HG03108 (cell line): ENCODE data around the gene MATN1.
"Not testable (repeated sequence)": the region's sequence is repeated elsewhere in the genome, so short reads cannot be mapped to it uniquely, and the experiment has no call there.

ENCODE experiments used
- ATAC-seq: cut with Tn5 transposase; IDR thresholded peaks from one replicate; pipeline ENCODE4 v1.9.1; 2021; ENCODE audit warnings: moderate library complexity; ENCODE audit not compliant: unreplicated experiment

Gene MATN1

GRCh38 chr1:30700528-30701257, 22.7 kb downstream of the MATN1 start:
- ATAC-seq, result no peak

- ATAC-seq, result no peak
These were observed 23.6 kb downstream of the MATN1 start for GRCh38 chr1:30699762-30700161.

- no peak for ATAC-seq
These were observed 24.9 kb downstream of the MATN1 start for GRCh38 chr1:30698401-30698981.

GRCh38 chr1:30697571-30698376, 25.6 kb downstream of the MATN1 start:
- peak; percentile 60 for ATAC-seq

GRCh38 chr1:30696831-30697230, 26.6 kb downstream of the MATN1 start:
- ATAC-seq, result no peak

GRCh38 chr1:30695439-30695841, 27.9 kb downstream of the MATN1 start:
- ATAC-seq, result no peak

GRCh38 chr1:30694280-30695175, 28.9 kb downstream of the MATN1 start:
- ATAC-seq, result no peak

GRCh38 chr1:30693822-30694221, 29.6 kb downstream of the MATN1 start:
- no peak for ATAC-seq

- no peak for ATAC-seq
These were observed 30.0 kb downstream of the MATN1 start for GRCh38 chr1:30693366-30693765.

GRCh38 chr1:30692948-30693301, 30.5 kb downstream of the MATN1 start:
- ATAC-seq, result no peak

- ATAC-seq, result no peak
These were observed 31.0 kb downstream of the MATN1 start for GRCh38 chr1:30692201-30692947.

GRCh38 chr1:30691480-30691879, 31.9 kb downstream of the MATN1 start:
- ATAC-seq, result no peak

GRCh38 chr1:30689901-30690645, 33.3 kb downstream of the MATN1 start:
- no peak for ATAC-seq

GRCh38 chr1:30688920-30689794, 34.2 kb downstream of the MATN1 start:
- no peak for ATAC-seq

- not testable (repeated sequence) for ATAC-seq
These were observed 34.9 kb downstream of the MATN1 start for GRCh38 chr1:30688516-30688915.

- ATAC-seq, result no peak
These were observed 35.5 kb downstream of the MATN1 start for GRCh38 chr1:30687886-30688285.

- no peak for ATAC-seq
These were observed 37.0 kb downstream of the MATN1 start for GRCh38 chr1:30686236-30686935.

GRCh38 chr1:30685796-30686165, 37.6 kb downstream of the MATN1 start:
- ATAC-seq, result no peak
